GM19238 (cell line): ENCODE results near the gene MRPL58.

ENCODE experiments used
- DNase-seq: peaks from one replicate; pipeline ENCODE4 v3.0.0; 2011; ENCODE audit warnings: low spot score; ENCODE audit not compliant: insufficient read length

The MRPL58 gene

GRCh38 chr17:75046407-75047289 is 34.2 kb downstream of the MRPL58 start, which contains the start of the genes ATP5PD and KCTD2:
Gene ATP5PD (minus strand): TSS chr17:75046969. CDS start chr17:75042650, 4,319 bp downstream.
Gene KCTD2 (plus strand): TSS chr17:75047225. CDS start chr17:75047251, 26 bp downstream.
- DNase-seq: peak; percentile 98

- no peak for DNase-seq
These were observed 35.1 kb downstream of the MRPL58 start for GRCh38 chr17:75047398-75048098.

DNA sequence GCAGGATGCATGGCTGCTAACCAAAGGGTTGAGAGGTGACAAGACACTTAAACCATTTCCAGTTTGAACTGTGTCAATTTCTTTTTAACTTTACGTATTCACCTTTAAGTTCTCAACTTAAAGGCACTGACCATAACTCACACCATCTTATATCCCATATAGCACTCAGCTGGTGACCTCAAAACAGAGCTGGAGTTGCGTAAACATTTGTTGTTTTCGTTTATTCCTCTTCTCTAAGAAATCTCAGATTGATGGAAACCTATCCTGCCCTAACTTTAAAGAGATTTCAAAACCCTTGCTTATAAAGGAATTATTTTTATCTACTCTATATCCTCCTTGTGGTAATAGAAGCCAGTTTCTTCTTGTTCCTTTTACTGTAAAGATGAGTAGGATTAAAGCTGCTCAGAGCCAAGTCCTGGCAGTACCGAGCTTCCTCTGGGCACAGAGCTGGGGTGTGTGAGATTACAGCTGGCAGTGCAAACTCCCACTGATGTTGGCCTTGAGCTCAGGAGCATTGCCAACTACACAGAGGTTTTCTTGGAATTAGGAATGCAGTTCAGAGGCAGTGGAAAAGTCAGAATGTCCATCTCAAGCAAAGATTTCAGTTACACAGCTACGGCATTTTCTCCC is 35.9 kb downstream of the MRPL58 start:
- DNase-seq: no peak

- no peak for DNase-seq
These were observed 36.6 kb downstream of the MRPL58 start for GRCh38 chr17:75049057-75049456.

- no peak for DNase-seq
These were observed 37.2 kb downstream of the MRPL58 start for GRCh38 chr17:75049706-75050105.

DNA sequence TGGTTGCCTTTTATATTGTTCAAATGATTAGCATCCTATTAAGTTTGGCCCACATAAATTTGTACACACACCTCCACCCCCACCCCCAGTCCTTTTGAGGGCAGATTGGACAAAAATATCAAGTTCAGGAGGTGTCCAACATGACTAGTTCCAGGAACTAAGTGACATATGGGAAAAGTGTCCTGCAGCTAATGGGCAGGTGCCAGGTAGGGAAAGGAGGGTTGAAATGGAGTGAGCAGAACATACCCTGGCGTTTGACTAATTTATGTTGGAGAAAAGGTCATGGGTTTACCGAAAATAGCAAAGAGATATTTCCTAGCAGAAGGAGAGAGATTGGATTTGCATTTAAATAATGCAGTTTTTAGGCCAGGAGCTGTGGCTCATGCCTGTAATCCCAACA is 39.5 kb downstream of the MRPL58 start:
- DNase-seq: no peak

GRCh38 chr17:75059369-75060345 is 47.2 kb downstream of the MRPL58 start:
- DNase-seq: no peak

DNA sequence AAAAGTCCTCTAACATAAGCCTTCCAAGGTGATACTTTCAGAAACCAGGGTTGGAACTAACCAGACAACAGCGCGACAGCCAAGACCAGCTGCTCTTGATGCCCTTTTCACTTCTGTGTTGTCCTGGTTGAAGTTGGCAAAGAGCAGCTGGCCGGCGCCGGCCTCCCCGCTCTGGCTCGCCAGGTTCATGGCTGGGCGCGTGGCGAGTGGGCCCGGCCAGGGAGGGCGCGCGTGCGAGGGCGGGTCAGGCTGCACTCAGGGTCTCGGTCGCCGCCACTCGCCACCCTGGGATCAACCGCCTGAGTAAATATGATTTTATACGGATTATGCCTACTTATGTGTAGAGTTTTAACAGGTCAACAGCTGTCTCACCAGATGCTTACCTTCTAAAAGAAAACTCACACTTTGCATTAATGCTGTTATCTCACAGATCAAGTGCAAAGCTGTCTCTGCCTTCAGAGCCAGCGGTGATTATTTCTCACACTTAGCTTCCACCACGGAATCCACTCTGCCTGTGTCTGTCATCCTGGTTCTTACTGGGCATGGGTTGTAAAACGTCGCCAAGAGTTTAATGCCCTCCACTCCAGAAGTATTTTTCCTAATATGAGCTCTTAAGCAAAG is 48.1 kb downstream of the MRPL58 start:
- DNase-seq: no peak

GRCh38 chr17:75061055-75061438 is 48.6 kb downstream of the MRPL58 start:
- DNase-seq: no peak

DNA sequence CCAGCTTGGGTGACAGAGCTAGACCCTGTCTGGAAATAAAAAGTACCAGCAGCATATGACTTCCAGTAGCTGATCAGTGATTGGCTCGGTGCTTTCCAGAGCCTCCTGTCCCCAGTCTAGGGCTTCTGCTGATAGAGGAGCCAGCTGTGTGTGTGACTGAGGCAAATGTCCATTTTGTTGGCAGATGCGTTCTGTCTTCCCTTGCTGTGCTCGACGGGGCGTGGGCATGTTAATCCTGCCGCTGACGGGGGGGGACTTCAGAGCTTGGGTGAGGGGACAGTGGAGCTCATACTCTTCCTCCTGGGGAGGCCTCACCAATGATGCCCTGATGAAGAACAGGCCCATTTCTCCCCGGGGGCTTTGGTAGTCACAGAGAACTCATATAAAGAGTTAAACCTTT is 49.1 kb downstream of the MRPL58 start:
- DNase-seq: no peak

- DNase-seq: no peak
These were observed 50.7 kb downstream of the MRPL58 start for GRCh38 chr17:75063201-75063600.

- no peak for DNase-seq
These were observed 51.2 kb downstream of the MRPL58 start for GRCh38 chr17:75063626-75064025.

- DNase-seq: no peak
These were observed 51.6 kb downstream of the MRPL58 start for GRCh38 chr17:75064040-75064439.

GRCh38 chr17:75064460-75064859 is 52.0 kb downstream of the MRPL58 start:
- no peak for DNase-seq

DNA sequence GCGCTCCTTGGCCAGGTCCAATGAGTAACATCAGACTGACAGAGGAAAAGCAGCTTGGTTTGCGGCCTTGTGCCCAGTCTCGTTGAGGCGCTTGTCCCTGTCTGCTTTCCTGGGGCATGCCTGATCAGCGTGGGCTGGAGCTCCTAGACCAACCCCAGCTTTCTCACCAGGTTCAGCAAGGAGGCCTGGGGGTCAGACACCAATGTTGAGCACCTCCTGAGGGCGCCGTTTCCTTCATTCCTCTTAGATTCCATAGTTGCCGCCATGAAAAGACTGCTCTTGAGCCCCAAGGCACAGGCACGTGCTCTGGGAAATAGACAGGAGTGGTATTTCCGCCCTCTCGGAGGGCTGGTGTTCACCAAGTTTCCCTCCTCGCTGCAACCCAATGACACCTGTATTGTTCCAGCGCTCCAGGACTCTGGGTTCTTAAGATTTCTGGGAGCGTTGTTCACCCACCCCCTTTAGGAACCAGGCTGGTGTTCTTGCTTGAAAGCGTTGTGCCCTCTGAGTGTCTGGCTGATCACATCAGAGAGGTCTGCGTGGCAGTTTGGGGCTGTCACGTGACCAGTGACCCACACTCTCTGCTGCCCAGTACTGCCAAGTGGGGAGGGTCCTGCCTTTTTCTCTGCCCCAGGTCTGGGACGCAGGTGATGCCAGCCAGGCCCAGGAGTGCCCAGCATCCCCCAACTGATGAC is 52.5 kb downstream of the MRPL58 start:
- DNase-seq: no peak

GRCh38 chr17:75065562-75066151 is 53.2 kb downstream of the MRPL58 start:
- no peak for DNase-seq

DNA sequence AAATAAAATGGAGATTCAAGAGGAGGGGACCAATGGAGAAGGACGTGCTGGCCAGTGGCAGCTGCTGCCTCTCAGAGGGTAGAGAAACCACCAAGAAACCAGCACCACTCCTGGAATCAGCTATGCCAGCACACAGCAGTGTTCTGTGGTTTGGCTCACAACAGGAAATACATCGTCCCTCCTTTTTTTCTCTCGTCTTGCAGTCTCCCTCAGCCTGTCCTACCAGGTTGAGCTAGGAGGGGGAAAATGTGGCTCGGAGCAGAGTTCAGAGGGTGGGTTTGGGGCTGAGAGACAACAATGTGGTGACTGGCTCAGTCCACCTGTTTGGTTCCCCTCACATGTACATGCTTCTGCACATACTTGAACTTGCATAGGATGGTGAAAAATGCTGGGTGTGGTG is 55.4 kb downstream of the MRPL58 start:
- no peak for DNase-seq

GRCh38 chr17:75068750-75069149 is 56.3 kb downstream of the MRPL58 start:
- no peak for DNase-seq

- no peak for DNase-seq
These were observed 57.3 kb downstream of the MRPL58 start for GRCh38 chr17:75069783-75070182.
